Tibial artery (tissue), 4 donors: ENCODE data around the gene EHD4.

ENCODE experiments used
- DNase-seq, 2 donors: peaks; one replicate each; pipeline ENCODE4 v3.0.0-alpha.2; 2019
- H3K27ac ChIP-seq, 2 donors: fragments of 200-600 bp; sonication (generic) in 1 of 2; 1 replicate in 1 of 2; 2 replicates in 1 of 2; pipeline ENCODE4 v1.5.1; 2018 to 2019; ENCODE audit warnings: mild to moderate bottlenecking in 1 of 2
- H3K27me3 ChIP-seq, 2 donors: fragments of 200-600 bp; sonication (generic) in 1 of 2; one replicate each; pipeline versions ENCODE4 v1.5.1 to v1.6.0; 2016 to 2019
- H3K36me3 ChIP-seq, 3 donors: fragments of 200-600 bp; sonication (generic) in 2 of 3; one replicate each; pipeline ENCODE4 v1.5.1; 2016 to 2019; ENCODE audit warnings: mild to moderate bottlenecking in 2 of 3
- H3K4me1 ChIP-seq, 4 donors: fragments of 200-600 bp; sonication (generic) in 2 of 4; 1 replicate in 3 of 4; 2 replicates in 1 of 4; pipeline ENCODE4 v1.5.1; 2016 to 2019
- H3K4me3 ChIP-seq, 2 donors: fragments of 200-600 bp; sonication (generic) in 1 of 2; 1 replicate in 1 of 2; 2 replicates in 1 of 2; pipeline ENCODE4 v1.5.1; 2018 to 2019; ENCODE audit warnings: mild to moderate bottlenecking in 2 of 2
- H3K9me3 ChIP-seq, 3 donors: fragments of 200-600 bp; sonication (generic) in 1 of 3; one replicate each; pipeline ENCODE4 v1.5.1; 2016 to 2019
- CTCF ChIP-seq, 2 experiments: fragments of 200-600 bp in 1 of 2; fragments of 450-650 bp in 1 of 2; IDR thresholded peaks; one replicate each; pipeline ENCODE4 v1.5.1; 2017 to 2019; ENCODE audit warnings: antibody characterized with exemption in 2 of 2, mild to moderate bottlenecking in 1 of 2, moderate library complexity in 1 of 2
- intact Hi-C: fragments of 100-400 bp; cut with DNase I; formaldehyde crosslinking; loops from one replicate; pipeline ENCODE4 v1.15.0; 2023; ENCODE audit warnings: low total_unique reads

EHD4 gene

GRCh38 chr15:41918506-41919126 lies 53.7 kb downstream of the EHD4 start:
- H3K4me1 ChIP-seq = peaks cover 0 to 74% (median 46%) of the 10 kb centered on the region in 4 donors
- H3K9me3 ChIP-seq = no peaks in the 10 kb centered on the region
- TF ChIP-seq CTCF (IDR thresholded peaks at IDR 0.05) = no peak
- H3K36me3 ChIP-seq = peaks cover 0 to 10% (median 6%) of the 10 kb centered on the region in 3 donors
- no peak overlapping the region for H3K4me3 ChIP-seq
- no peaks in the 10 kb centered on the region for H3K27me3 ChIP-seq
- intact Hi-C loops = no loop called here
- DNase-seq = peak in 1 of 2 donors; percentile 57
- peak overlapping the region; percentile 45 to 51 for H3K27ac ChIP-seq

- Histone ChIP-seq H3K9me3 (no peaks in the 10 kb centered on the region), H3K4me1 (peaks cover 0 to 74% (median 46%) of the 10 kb centered on the region in 4 donors), H3K4me3 (no peak overlapping the region), H3K27ac (peak overlapping the region; percentile 45 to 51), H3K36me3 (peaks cover 0 to 10% (median 7%) of the 10 kb centered on the region in 3 donors), H3K27me3 (no peaks in the 10 kb centered on the region)
- TF ChIP-seq CTCF (IDR thresholded peaks at IDR 0.05) = no peak
- intact Hi-C loops = no loop called here
- DNase-seq = peak in 1 of 2 donors; percentile 67
These were observed 54.5 kb downstream of the EHD4 start for GRCh38 chr15:41917767-41918430.

- Histone ChIP-seq H3K4me1 (peaks cover 0 to 56% (median 34%) of the 10 kb centered on the region in 4 donors), H3K4me3 (no peak overlapping the region), H3K36me3 (peaks cover 0 to 26% (median 18%) of the 10 kb centered on the region in 3 donors), H3K27me3 (no peaks in the 10 kb centered on the region), H3K9me3 (no peaks in the 10 kb centered on the region), H3K27ac (no peak overlapping the region)
- no peak for TF ChIP-seq CTCF (IDR thresholded peaks at IDR 0.05)
- intact Hi-C loops = no loop called here
- peak in 1 of 2 donors; percentile 32 for DNase-seq
These were observed 56.9 kb downstream of the EHD4 start for GRCh38 chr15:41915255-41915994.

- intact Hi-C loops = no loop called here
These were observed 57.9 kb downstream of the EHD4 start for GRCh38 chr15:41914411-41914810.

More at GRCh38 chr15:41914411-41914810, 57.9 kb downstream of the EHD4 start:
- H3K36me3 ChIP-seq = peaks cover 1 to 36% (median 23%) of the 10 kb centered on the region in 3 donors
- H3K4me1 ChIP-seq = peaks cover 0 to 46% (median 25%) of the 10 kb centered on the region in 4 donors
- H3K4me3 ChIP-seq = no peak overlapping the region
- TF ChIP-seq CTCF (IDR thresholded peaks at IDR 0.05) = no peak
- H3K9me3 ChIP-seq = no peaks in the 10 kb centered on the region
- no peaks in the 10 kb centered on the region for H3K27me3 ChIP-seq
- peak in 1 of 2 donors; percentile 42 for DNase-seq
- no peak overlapping the region for H3K27ac ChIP-seq
